Thyroid gland (tissue), 4 donors: ENCODE data around the gene MET. TPM values are rescaled to one million over a fixed set of nuclear protein-coding genes. Genes with fewer than 3 reads are reported as not detected.

Experiments used
- DNase-seq, 2 donors: peaks; one replicate each; pipeline ENCODE4 v3.0.0-alpha.2; 2019
- H3K27ac ChIP-seq, 3 donors: fragments of 200-600 bp; sonication (generic); 1 replicate in 2 of 3; 2 replicates in 1 of 3; pipeline ENCODE4 v1.5.1; 2016 to 2019; ENCODE audit warnings: mild to moderate bottlenecking in 1 of 3, moderate library complexity in 1 of 3
- H3K27me3 ChIP-seq: fragments of 200-600 bp; sonication (generic); one replicate; pipeline ENCODE4 v1.5.1; 2019
- H3K36me3 ChIP-seq, 2 donors: fragments of 200-600 bp; sonication (generic); one replicate each; pipeline ENCODE4 v1.5.1; 2016 to 2019
- H3K4me1 ChIP-seq, 2 donors: fragments of 200-600 bp; sonication (generic); one replicate each; pipeline ENCODE4 v1.5.1; 2017 to 2019
- H3K4me3 ChIP-seq, 3 donors: fragments of 200-600 bp; sonication (generic); replicated peaks in 1 of 3; 1 replicate in 2 of 3; 2 replicates in 1 of 3; pipeline ENCODE4 v1.5.1; 2016; ENCODE audit warnings: mild to moderate bottlenecking in 1 of 3
- H3K9me3 ChIP-seq: fragments of 200-600 bp; sonication (generic); one replicate; pipeline ENCODE4 v1.5.1; 2017
- POLR2A ChIP-seq, 2 donors: fragments of 450-650 bp; IDR thresholded peaks; one replicate each; pipeline ENCODE4 v1.6.1; 2017; ENCODE audit warnings: antibody characterized with exemption in 2 of 2, mild to moderate bottlenecking in 2 of 2, moderate library complexity in 1 of 2
- WGBS, 2 donors: methylation state at CpG; one replicate each; pipeline ENCODE4 v1.1.5; 2017; 5-methylcytosine and 5-hydroxymethylcytosine counted together
- intact Hi-C: fragments of 100-400 bp; cut with DNase I; formaldehyde crosslinking; loops from one replicate; pipeline ENCODE4 v1.15.1; 2023
- total RNA-seq, 4 donors: library from RNA; depleted of rRNA; stranded (reverse); fragments of >200 nt; gene quantifications; one replicate each; pipeline ENCODE4 v1.2.3, GENCODE V29; 2016
- TF ChIP-seq, protein P1 (sequence below), 6 experiments: fragments of 200-600 bp in 3 of 6; fragments of 450-650 bp in 3 of 6; sonication (generic) in 3 of 6; IDR thresholded peaks; one replicate each; pipeline ENCODE4 v1.5.1; 2016 to 2019; ENCODE audit warnings: antibody characterized with exemption in 6 of 6, mild to moderate bottlenecking in 2 of 6, inconsistent platforms in 1 of 6, moderate library complexity in 1 of 6

MET gene
- 10 to 100 TPM; 41.5 to 59.6 (median 52.7) TPM for total RNA-seq

DNA sequence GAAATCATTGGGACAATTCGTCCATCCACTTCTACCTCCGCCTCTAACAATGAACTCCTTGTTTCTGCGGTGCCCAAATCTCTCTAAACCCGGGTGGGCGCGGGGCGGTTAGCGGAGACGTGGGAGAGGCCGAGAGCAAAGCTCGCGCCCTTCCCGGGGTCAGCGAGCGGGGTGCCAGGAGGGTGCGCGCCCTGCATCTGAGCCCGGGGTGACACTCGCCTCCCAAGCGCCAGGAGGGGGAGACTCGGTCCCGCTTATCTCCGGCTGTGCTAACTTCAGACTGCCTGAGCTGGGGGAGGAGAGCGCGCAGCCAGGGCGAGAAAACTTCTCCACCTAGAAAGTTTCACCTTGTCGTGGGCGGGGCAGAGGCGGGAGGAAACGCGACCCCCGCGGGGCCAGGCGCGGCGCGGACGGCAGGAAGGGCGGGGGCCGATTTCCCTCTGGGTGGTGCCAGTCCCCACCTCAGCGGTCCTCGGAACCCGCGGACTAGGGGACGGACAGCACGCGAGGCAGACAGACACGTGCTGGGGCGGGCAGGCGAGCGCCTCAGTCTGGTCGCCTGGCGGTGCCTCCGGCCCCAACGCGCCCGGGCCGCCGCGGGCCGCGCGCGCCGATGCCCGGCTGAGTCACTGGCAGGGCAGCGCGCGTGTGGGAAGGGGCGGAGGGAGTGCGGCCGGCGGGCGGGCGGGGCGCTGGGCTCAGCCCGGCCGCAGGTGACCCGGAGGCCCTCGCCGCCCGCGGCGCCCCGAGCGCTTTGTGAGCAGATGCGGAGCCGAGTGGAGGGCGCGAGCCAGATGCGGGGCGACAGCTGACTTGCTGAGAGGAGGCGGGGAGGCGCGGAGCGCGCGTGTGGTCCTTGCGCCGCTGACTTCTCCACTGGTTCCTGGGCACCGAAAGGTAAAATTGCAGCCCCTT lies at the start of gene MET:
TSS of gene MET (plus strand) at position 516 of the 915 bp plus-strand sequence. CDS start 26,889 bp downstream, outside the sequence.
- Histone ChIP-seq H3K9me3 (no peaks in the 10 kb centered on the region), H3K27ac (peak within 1 kb of the TSS; percentile 75 to 86 (median 79)), H3K27me3 (no peaks in the 10 kb centered on the region), H3K4me3 (peak within 1 kb of the TSS; percentile 5 to 56 (median 49)), H3K36me3 (no peaks in the 10 kb centered on the region), H3K4me1 (peaks cover 8 to 13% of the 10 kb centered on the region in 2 donors)
- WGBS, 2 donors = 1% methylated on average over 40 to 47 of the region's 101 CpGs
- TF ChIP-seq POLR2A (IDR thresholded peaks at IDR 0.05) = peak in 1 of 2 donors; percentile 74
- TF ChIP-seq, protein P1, sequence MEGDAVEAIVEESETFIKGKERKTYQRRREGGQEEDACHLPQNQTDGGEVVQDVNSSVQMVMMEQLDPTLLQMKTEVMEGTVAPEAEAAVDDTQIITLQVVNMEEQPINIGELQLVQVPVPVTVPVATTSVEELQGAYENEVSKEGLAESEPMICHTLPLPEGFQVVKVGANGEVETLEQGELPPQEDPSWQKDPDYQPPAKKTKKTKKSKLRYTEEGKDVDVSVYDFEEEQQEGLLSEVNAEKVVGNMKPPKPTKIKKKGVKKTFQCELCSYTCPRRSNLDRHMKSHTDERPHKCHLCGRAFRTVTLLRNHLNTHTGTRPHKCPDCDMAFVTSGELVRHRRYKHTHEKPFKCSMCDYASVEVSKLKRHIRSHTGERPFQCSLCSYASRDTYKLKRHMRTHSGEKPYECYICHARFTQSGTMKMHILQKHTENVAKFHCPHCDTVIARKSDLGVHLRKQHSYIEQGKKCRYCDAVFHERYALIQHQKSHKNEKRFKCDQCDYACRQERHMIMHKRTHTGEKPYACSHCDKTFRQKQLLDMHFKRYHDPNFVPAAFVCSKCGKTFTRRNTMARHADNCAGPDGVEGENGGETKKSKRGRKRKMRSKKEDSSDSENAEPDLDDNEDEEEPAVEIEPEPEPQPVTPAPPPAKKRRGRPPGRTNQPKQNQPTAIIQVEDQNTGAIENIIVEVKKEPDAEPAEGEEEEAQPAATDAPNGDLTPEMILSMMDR (IDR thresholded peaks at IDR 0.05) = peak; percentile 12 to 89 (median 68)
- intact Hi-C loops = loop anchor here (10.0 kb wide), 1 partner anchor 113 kb away; no protein-coding TSS in a partner anchor
- DNase-seq = peak; percentile 91

DNA sequence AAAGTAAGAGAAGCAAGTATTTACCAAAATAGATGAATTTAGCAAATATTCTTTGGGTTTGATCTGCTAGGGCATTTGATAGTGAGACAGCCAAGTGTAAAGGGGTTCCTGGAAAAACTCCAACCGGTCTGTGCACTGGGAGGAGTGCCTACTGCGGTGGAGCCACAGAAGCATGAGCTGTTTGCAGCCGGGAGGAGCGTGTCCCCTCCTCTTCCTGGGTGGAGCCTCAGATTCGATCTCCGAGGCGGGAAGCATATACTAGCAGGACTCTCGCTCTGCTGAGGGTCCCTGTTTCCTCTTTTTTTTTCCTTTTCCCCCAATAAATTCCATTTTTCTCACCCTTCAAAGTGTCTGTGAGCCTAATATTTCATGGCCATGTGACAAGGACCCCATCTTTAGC lies 45.1 kb upstream of the MET start:
- intact Hi-C loops = no loop called here
- Histone ChIP-seq H3K27ac (peak overlapping the region in 1 of 3 donors; percentile 19), H3K4me1 (peaks cover 23 to 35% of the 10 kb centered on the region in 2 donors), H3K27me3 (no peaks in the 10 kb centered on the region), H3K9me3 (no peaks in the 10 kb centered on the region), H3K36me3 (no peaks in the 10 kb centered on the region), H3K4me3 (no peak overlapping the region)
- 70 to 82% methylated on average over 8 of the region's 8 CpGs for WGBS, 2 donors
- peak in 1 of 2 donors; percentile 35 for DNase-seq
- TF ChIP-seq, protein P1 (IDR thresholded peaks at IDR 0.05) = no peak
- TF ChIP-seq POLR2A (IDR thresholded peaks at IDR 0.05) = no peak

DNA sequence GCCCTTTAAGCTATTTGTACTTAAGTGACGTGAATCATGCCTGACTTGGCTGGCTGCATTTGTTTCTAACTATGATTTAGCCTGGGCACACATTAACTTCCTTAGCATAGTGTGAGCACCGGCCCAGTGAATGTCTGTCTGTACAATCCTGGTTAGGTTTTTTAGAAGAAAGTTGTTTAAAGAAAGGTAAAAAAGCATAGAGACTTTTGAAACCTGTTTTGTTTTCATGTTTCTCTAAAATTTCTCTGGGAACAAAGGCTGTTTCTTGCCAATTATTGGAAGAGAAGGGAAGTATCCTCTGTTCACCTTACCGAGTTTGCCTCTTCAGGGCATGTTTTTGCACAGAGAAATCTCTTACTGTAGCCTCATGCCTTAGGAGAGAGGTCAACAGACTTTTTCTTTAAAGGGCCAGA lies 42.9 kb upstream of the MET start:
- peaks cover 38 to 56% of the 10 kb centered on the region in 2 donors for H3K4me1 ChIP-seq
- 13 to 19% methylated on average over 3 of the region's 3 CpGs for WGBS, 2 donors
- TF ChIP-seq, protein P1 (IDR thresholded peaks at IDR 0.05) = no peak
- peak in 1 of 2 donors; percentile 75 for TF ChIP-seq POLR2A (IDR thresholded peaks at IDR 0.05)
- no peak overlapping the region for H3K4me3 ChIP-seq
- no peaks in the 10 kb centered on the region for H3K9me3 ChIP-seq
- H3K27me3 ChIP-seq = no peaks in the 10 kb centered on the region
- no peaks in the 10 kb centered on the region for H3K36me3 ChIP-seq
- peak; percentile 66 to 68 for DNase-seq
- intact Hi-C loops = no loop called here
- H3K27ac ChIP-seq = peak overlapping the region; percentile 85 to 95 (median 88)

DNA sequence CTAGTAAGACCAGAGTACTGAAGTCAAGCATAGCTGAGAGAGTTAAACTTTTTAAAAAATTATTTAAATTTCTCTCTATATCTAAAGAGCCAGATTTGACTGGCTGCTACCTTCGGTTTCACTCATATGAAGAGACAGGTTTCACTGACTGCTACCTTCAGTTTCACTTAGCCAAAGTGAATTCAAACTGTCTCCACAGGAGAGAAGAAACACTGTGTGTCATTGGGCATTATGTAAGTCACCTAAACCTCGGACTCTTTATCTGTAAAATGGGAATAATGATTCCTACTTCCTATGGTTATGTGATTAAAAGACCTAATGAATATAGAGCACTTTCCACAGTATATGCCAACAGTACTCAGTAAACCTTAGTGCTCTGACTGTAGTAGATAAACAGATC lies 41.6 kb upstream of the MET start:
- intact Hi-C loops = no loop called here
- no peak for DNase-seq
- Histone ChIP-seq H3K36me3 (no peaks in the 10 kb centered on the region), H3K27ac (peak overlapping the region; percentile 85 to 95 (median 88)), H3K9me3 (no peaks in the 10 kb centered on the region), H3K4me1 (peaks cover 42 to 65% of the 10 kb centered on the region in 2 donors), H3K4me3 (no peak overlapping the region), H3K27me3 (no peaks in the 10 kb centered on the region)
- WGBS, 2 donors = 62 to 83% methylated on average over 2 of the region's 2 CpGs
- TF ChIP-seq POLR2A (IDR thresholded peaks at IDR 0.05) = no peak

DNA sequence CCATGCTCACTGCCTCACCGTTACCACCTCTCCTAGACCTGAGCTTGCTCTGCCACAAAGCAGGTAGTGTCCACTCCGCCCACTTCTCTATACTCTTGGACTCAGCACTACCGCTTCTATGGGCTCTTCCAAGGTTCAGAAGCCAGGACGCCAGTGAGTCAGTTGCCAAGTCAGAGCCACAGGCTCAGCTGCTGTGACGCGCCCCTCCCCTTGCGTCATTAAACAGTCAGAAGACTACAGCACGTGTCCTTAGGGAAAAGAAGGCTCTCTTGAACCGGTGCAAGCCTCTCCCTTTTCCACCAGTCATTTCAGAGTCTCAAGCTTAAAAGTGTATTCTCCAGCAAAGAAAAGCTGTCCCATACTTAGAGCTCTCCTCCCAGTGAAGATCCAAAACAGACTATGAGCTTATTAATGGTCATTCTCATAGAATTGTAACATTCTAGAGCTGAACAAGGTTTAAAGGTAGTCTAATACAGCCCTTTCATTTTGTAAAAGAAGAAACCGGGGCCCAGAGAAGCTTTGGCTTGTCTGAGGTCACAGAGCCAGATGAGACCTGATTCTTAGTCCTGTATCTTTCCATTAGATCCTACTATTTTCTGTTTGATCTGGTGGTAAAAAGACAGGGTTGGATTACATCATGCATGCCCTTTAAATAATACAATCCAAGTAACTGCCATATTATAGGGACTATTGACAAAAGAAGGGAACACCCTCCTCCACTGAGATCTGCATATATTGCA lies 40.9 kb upstream of the MET start:
- Histone ChIP-seq H3K36me3 (no peaks in the 10 kb centered on the region), H3K4me3 (no peak overlapping the region), H3K27me3 (no peaks in the 10 kb centered on the region), H3K27ac (peak overlapping the region; percentile 85 to 95 (median 88)), H3K9me3 (no peaks in the 10 kb centered on the region), H3K4me1 (peaks cover 42 to 72% of the 10 kb centered on the region in 2 donors)
- TF ChIP-seq, protein P1 (IDR thresholded peaks at IDR 0.05) = no peak
- peak in 1 of 2 donors; percentile 87 for TF ChIP-seq POLR2A (IDR thresholded peaks at IDR 0.05)
- intact Hi-C loops = no loop called here
- DNase-seq = peak; percentile 93 to 95
- 49 to 68% methylated on average over 10 of the region's 10 CpGs for WGBS, 2 donors
